Femur (tissue), 1 donor: Measurements from ENCODE around the gene ZNF497.

Source experiments
- DNase-seq: peaks from one replicate; pipeline ENCODE4 v3.0.0-alpha.2; 2017

Gene ZNF497

GRCh38 chr19:58305932-58306323 is 56.6 kb downstream of the ZNF497 start:
- DNase-seq: no peak

GRCh38 chr19:58305065-58305931 is 57.3 kb downstream of the ZNF497 start, which contains the start of gene ERVK3-1:
ERVK3-1 (plus strand) TSS chr19:58305377; CDS start chr19:58312169, 6,792 bp downstream.
- DNase-seq: peak; percentile 98

- DNase-seq: no peak
These were observed 57.8 kb downstream of the ZNF497 start for GRCh38 chr19:58304748-58305064.
